Panc1 (cell line): ENCODE data around the gene KRTAP12-3.

Source experiments
- POLR2AphosphoS5 ChIP-seq: IDR thresholded peaks from 2 replicates; pipeline ENCODE4 v1.6.1; 2012; ENCODE audit warnings: mild to moderate bottlenecking, low read depth, low read length, moderate library complexity
- REST ChIP-seq, 2 experiments: IDR thresholded peaks; 2 replicates each; pipeline ENCODE4 v1.6.1; 2011 to 2012; ENCODE audit warnings: low read depth in 2 of 2, control low read depth in 1 of 2, low read length in 1 of 2, mild to moderate bottlenecking in 1 of 2, moderate library complexity in 1 of 2; ENCODE audit not compliant: insufficient read depth in 1 of 2
- SIN3A ChIP-seq: IDR thresholded peaks from 2 replicates; pipeline ENCODE4 v1.6.1; 2012; ENCODE audit warnings: low read depth, mild to moderate bottlenecking, low read length, moderate library complexity, borderline replicate concordance; ENCODE audit not compliant: insufficient read depth
- TF ChIP-seq, protein P1 (sequence below): fragments of 450-650 bp; IDR thresholded peaks from 2 replicates; pipeline ENCODE4 v1.5.1; 2017; ENCODE audit warnings: mild to moderate bottlenecking

DNA sequence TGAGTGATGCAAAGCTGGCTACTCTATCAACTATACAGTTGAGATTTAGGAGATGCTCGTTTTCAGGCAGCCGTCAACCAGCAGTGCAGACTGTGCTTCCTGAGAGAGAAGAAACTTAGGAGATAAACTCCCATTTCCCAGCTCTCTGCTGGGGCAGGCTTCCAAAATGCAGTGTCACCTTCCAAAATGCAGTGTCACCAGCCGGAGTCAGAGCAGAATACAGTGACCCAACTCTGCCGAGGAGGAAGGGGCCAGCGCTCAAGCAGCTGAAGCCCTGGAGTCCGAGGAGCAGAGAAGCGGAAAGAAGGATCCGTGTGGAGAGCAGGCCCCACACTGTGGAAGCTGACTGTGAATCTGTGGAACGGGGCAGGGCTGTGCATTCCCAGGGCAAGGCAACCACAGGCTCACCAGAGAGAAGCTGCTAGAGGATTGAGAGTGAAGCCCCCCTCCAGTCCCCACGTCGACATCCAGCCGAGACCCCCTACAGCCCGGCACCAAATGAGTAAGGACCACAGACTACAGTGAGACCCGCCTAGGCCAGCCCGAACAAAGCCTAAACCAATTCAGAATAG, 24.9 kb downstream of the KRTAP12-3 start:
- TF ChIP-seq, protein P1, sequence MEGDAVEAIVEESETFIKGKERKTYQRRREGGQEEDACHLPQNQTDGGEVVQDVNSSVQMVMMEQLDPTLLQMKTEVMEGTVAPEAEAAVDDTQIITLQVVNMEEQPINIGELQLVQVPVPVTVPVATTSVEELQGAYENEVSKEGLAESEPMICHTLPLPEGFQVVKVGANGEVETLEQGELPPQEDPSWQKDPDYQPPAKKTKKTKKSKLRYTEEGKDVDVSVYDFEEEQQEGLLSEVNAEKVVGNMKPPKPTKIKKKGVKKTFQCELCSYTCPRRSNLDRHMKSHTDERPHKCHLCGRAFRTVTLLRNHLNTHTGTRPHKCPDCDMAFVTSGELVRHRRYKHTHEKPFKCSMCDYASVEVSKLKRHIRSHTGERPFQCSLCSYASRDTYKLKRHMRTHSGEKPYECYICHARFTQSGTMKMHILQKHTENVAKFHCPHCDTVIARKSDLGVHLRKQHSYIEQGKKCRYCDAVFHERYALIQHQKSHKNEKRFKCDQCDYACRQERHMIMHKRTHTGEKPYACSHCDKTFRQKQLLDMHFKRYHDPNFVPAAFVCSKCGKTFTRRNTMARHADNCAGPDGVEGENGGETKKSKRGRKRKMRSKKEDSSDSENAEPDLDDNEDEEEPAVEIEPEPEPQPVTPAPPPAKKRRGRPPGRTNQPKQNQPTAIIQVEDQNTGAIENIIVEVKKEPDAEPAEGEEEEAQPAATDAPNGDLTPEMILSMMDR, result no peak
- TF ChIP-seq REST (IDR thresholded peaks at IDR 0.05; ENCODE audit: insufficient read depth in 1 of 2, low read depth in 2 of 2, low read length in 1 of 2), result no peak
- TF ChIP-seq SIN3A, result no peak
- TF ChIP-seq POLR2AphosphoS5, result no peak
